Measurements from ENCODE around the gene SRRM2.

DNA sequence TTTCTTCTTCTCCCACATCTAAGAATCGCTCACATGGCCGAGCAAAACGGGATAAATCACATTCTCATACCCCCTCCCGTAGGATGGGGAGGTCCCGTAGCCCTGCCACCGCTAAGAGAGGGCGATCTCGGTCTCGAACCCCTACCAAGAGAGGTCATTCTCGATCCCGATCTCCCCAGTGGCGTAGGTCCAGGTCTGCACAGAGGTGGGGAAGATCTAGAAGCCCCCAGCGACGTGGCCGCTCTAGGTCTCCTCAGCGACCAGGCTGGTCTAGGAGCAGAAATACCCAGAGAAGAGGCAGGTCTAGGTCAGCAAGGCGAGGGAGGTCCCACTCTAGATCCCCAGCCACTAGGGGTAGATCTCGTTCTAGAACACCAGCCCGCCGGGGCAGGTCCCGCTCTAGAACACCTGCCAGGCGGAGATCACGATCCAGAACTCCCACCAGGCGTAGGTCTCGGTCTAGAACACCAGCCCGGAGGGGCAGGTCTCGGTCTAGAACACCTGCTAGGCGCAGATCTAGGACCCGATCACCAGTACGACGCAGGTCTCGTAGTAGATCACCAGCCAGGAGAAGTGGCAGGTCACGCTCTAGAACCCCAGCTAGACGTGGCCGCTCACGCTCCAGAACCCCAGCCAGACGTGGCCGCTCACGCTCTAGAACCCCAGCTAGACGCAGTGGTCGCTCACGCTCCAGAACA lies 9.6 kb downstream of the SRRM2 start:
- TF ChIP-seq, protein P1, sequence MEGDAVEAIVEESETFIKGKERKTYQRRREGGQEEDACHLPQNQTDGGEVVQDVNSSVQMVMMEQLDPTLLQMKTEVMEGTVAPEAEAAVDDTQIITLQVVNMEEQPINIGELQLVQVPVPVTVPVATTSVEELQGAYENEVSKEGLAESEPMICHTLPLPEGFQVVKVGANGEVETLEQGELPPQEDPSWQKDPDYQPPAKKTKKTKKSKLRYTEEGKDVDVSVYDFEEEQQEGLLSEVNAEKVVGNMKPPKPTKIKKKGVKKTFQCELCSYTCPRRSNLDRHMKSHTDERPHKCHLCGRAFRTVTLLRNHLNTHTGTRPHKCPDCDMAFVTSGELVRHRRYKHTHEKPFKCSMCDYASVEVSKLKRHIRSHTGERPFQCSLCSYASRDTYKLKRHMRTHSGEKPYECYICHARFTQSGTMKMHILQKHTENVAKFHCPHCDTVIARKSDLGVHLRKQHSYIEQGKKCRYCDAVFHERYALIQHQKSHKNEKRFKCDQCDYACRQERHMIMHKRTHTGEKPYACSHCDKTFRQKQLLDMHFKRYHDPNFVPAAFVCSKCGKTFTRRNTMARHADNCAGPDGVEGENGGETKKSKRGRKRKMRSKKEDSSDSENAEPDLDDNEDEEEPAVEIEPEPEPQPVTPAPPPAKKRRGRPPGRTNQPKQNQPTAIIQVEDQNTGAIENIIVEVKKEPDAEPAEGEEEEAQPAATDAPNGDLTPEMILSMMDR (conservative IDR thresholded peaks at IDR 0.05): no peak
- no peak for TF ChIP-seq EZH2 (IDR thresholded peaks at IDR 0.05; ENCODE audit: low read depth)

Data from PC-9 (cell line).